ENCODE data around the gene ZFYVE1. TPM values are rescaled to one million over a fixed set of nuclear protein-coding genes. Genes with fewer than 3 reads are reported as not detected.

The ZFYVE1 gene
- total and polyA plus RNA-seq, 2 experiments from 2014 or later, result 15.3 TPM

DNA sequence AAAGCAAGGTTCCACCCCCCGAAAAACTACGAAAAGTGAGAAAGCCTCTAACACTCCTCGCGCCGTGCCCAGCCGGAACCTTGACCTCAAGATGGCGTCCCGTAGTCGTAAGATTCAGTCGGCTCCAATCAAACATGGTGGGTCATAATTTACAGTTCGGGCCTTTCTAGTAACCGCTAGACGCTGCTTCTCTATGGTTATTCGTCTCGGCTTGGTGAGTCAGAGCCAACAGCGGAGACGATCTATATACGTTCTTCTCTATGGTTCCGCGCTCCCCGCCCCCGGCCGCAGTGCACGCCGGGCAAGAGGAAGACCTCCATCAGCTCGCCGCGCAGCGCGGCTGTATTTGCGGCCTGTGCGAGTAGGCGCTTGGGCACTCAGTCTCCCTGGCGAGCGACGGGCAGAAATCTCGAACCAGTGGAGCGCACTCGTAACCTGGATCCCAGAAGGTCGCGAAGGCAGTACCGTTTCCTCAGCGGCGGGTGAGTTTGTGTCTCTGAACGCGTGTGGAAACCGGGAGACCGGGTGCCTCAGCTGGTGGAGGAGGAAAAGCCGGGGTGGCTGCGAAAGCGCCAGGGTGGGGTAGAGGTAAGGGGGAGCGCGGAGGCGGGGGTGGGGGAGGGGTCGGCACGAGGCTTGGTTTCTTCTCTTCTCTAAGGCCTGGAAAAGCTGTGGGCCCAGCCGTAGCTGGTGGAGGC, 31.5 kb upstream of the ZFYVE1 start, which contains the start of gene RBM25:
RBM25 (plus strand) TSS at position 311 of the 698 bp plus-strand sequence. CDS start 13,108 bp downstream, outside the sequence.
- TF ChIP-seq EZH2phosphoT487 (IDR thresholded peaks at IDR 0.05; ENCODE audit: low read depth, severe bottlenecking, unreplicated experiment), result no peak
- TF ChIP-seq, protein P1, sequence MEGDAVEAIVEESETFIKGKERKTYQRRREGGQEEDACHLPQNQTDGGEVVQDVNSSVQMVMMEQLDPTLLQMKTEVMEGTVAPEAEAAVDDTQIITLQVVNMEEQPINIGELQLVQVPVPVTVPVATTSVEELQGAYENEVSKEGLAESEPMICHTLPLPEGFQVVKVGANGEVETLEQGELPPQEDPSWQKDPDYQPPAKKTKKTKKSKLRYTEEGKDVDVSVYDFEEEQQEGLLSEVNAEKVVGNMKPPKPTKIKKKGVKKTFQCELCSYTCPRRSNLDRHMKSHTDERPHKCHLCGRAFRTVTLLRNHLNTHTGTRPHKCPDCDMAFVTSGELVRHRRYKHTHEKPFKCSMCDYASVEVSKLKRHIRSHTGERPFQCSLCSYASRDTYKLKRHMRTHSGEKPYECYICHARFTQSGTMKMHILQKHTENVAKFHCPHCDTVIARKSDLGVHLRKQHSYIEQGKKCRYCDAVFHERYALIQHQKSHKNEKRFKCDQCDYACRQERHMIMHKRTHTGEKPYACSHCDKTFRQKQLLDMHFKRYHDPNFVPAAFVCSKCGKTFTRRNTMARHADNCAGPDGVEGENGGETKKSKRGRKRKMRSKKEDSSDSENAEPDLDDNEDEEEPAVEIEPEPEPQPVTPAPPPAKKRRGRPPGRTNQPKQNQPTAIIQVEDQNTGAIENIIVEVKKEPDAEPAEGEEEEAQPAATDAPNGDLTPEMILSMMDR (IDR thresholded peaks at IDR 0.05; ENCODE audit: poor library complexity), result no peak
- no peak for TF ChIP-seq EZH2 (IDR thresholded peaks at IDR 0.05; ENCODE audit: borderline replicate concordance)
- Histone ChIP-seq H4K20me1 (ENCODE audit: insufficient read depth, poor library complexity, severe bottlenecking) (peaks cover 42% of the 10 kb centered on the region), H3K27me3 (no peaks in the 10 kb centered on the region), H3K79me2 (peaks cover 46% of the 10 kb centered on the region), H3K4me2 (peak within 1 kb of the TSS; percentile 73), H3K27ac (peak within 1 kb of the TSS; percentile 94), H3K9me3 (ENCODE audit: low read depth) (no peaks in the 10 kb centered on the region), H3K36me3 (replicated peaks; ENCODE audit: insufficient read depth, low read depth) (no peaks in the 10 kb centered on the region), H2AFZ (peak within 1 kb of the TSS; percentile 60), H3K9me2 (replicated peaks; ENCODE audit: insufficient read depth) (no peaks in the 10 kb centered on the region), H3K4me3 (peak within 1 kb of the TSS; percentile 38), H3K4me1 (ENCODE audit: insufficient read depth) (peaks cover 16% of the 10 kb centered on the region)
- 2% methylated on average over 51 of the region's 57 CpGs for WGBS (ENCODE audit: low lambda C conversion rate, missing lambda C conversion rate)
- peak; percentile 98 for DNase-seq (ENCODE audit: low spot score)

DNA sequence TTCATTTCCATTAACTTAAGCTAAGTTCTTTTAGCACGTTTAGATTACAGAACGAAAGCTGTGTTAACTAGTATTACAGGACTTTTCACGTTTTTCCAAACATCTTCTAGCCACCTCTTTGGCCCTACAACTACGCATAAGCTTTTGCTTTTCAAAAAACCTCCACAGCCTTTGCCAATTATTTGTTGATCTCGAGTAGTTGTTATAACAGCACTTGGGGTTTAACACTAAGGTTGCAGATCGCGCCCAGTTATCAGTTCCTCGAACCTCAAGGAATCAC, 31.0 kb upstream of the ZFYVE1 start:
- TF ChIP-seq, protein P1 (IDR thresholded peaks at IDR 0.05; ENCODE audit: poor library complexity), result no peak
- TF ChIP-seq EZH2phosphoT487 (IDR thresholded peaks at IDR 0.05; ENCODE audit: low read depth, severe bottlenecking, unreplicated experiment) (no peak), EZH2 (IDR thresholded peaks at IDR 0.05; ENCODE audit: borderline replicate concordance) (no peak)
- Histone ChIP-seq H4K20me1 (ENCODE audit: insufficient read depth, poor library complexity, severe bottlenecking) (peaks cover 40% of the 10 kb centered on the region), H3K79me2 (peaks cover 41% of the 10 kb centered on the region), H3K27ac (peak overlapping the region; percentile 94), H3K4me2 (peak overlapping the region; percentile 72), H3K9me3 (ENCODE audit: low read depth) (no peaks in the 10 kb centered on the region), H3K36me3 (replicated peaks; ENCODE audit: insufficient read depth, low read depth) (no peaks in the 10 kb centered on the region), H2AFZ (peak overlapping the region; percentile 60), H3K4me1 (ENCODE audit: insufficient read depth) (peaks cover 16% of the 10 kb centered on the region), H3K9me2 (replicated peaks; ENCODE audit: insufficient read depth) (no peaks in the 10 kb centered on the region), H3K27me3 (no peaks in the 10 kb centered on the region), H3K4me3 (peak overlapping the region; percentile 37)
- no peak for DNase-seq (ENCODE audit: low spot score)
- WGBS (ENCODE audit: low lambda C conversion rate, missing lambda C conversion rate), result 6% methylated on average over 8 of the region's 8 CpGs

DNA sequence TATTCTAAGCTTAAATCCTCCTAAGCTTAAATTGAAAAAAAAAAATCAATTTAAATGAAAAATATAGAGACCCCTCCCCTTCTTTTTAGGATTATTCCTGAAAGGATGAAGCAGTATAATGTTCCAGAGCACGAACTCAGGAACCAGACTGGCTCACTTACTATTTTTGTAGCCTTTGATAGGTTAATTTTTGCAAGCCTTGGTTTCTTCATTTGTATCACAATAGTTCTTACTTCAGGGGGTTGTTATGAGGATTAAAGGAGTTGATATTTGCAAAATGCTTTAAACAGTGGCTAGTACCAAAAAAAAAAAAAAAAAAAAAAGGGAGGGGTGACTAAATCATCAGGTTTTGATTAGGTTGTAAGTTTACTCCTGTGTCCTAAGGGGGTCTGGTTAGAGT, 28.3 kb upstream of the ZFYVE1 start:
- no peak overlapping the region for H2AFZ ChIP-seq
- H3K4me1 ChIP-seq (ENCODE audit: insufficient read depth), result peaks cover 12% of the 10 kb centered on the region
- H3K9me2 ChIP-seq (replicated peaks; ENCODE audit: insufficient read depth), result no peaks in the 10 kb centered on the region
- H3K36me3 ChIP-seq (replicated peaks; ENCODE audit: insufficient read depth, low read depth), result no peaks in the 10 kb centered on the region
- no peak overlapping the region for H3K27ac ChIP-seq
- H3K9me3 ChIP-seq (ENCODE audit: low read depth), result no peaks in the 10 kb centered on the region
- H4K20me1 ChIP-seq (ENCODE audit: insufficient read depth, poor library complexity, severe bottlenecking), result peaks cover 13% of the 10 kb centered on the region
- H3K4me2 ChIP-seq, result no peak overlapping the region
- H3K79me2 ChIP-seq, result peaks cover 15% of the 10 kb centered on the region
- DNase-seq (ENCODE audit: low spot score), result no peak
- 79% methylated on average over 1 of the region's 1 CpG for WGBS (ENCODE audit: low lambda C conversion rate, missing lambda C conversion rate)
- H3K4me3 ChIP-seq, result no peak overlapping the region
- no peaks in the 10 kb centered on the region for H3K27me3 ChIP-seq
- TF ChIP-seq EZH2 (IDR thresholded peaks at IDR 0.05; ENCODE audit: borderline replicate concordance) (no peak), EZH2phosphoT487 (IDR thresholded peaks at IDR 0.05; ENCODE audit: low read depth, severe bottlenecking, unreplicated experiment) (no peak)
- TF ChIP-seq, protein P1 (IDR thresholded peaks at IDR 0.05; ENCODE audit: poor library complexity), result no peak
